ENCODE measurements around the gene LY9.

GRCh38 chr1:160772331-160772730 lies 23.6 kb upstream of the LY9 start:
- TF ChIP-seq CTCF (conservative IDR thresholded peaks at IDR 0.05; ENCODE audit: low read length) (no peak), EZH2phosphoT487 (IDR thresholded peaks at IDR 0.05; ENCODE audit: borderline replicate concordance) (no peak)

Data from Loucy (cell line).